GM10266 (cell line): ENCODE data around the gene KRT4.

Experiments
- DNase-seq: peaks from one replicate; pipeline ENCODE4 v3.0.0; 2012; ENCODE audit errors: extremely low spot score
- CTCF ChIP-seq: IDR thresholded peaks from 2 replicates; pipeline ENCODE4 v1.5.1; 2012; ENCODE audit warnings: mild to moderate bottlenecking, low read depth; ENCODE audit not compliant: control insufficient read depth, insufficient read depth; ENCODE audit errors: missing control alignments

KRT4 gene

GRCh38 chr12:52759218-52759617 is 54.7 kb downstream of the KRT4 start:
- no peak for DNase-seq
- no peak for TF ChIP-seq CTCF

GRCh38 chr12:52757449-52758176 is 56.3 kb downstream of the KRT4 start:
- TF ChIP-seq CTCF: no peak
- no peak for DNase-seq
